ENCODE results near the gene ZNF57.
"Not testable (repeated sequence)": the region's sequence is repeated elsewhere in the genome, so short reads cannot be mapped to it uniquely, and the experiment has no call there.

The ZNF57 gene

DNA sequence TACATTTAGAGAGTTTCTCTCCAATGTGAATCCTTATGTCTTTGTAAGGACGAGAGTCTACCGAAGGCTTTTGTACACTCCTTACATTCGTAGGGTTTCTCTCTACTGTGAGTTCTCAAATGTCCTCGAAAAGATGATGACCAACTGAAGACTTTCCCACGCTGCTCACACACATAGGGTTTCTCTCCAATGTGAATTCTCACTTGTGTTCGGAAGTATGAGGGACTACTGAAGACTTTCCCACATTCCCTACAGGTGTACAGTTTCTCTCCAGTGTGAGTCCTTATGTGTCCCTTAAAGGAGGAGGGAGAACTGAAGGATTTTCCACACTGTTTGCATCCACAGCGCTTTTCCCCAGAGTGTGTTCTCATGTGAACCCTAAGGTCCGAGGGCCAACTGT is 4.0 kb upstream of the ZNF57 start:
- no peak for DNase-seq (ENCODE audit: low spot score)

GRCh38 chr19:2902590-2903218 is 2.0 kb downstream of the ZNF57 start:
- DNase-seq (ENCODE audit: low spot score): no peak

DNA sequence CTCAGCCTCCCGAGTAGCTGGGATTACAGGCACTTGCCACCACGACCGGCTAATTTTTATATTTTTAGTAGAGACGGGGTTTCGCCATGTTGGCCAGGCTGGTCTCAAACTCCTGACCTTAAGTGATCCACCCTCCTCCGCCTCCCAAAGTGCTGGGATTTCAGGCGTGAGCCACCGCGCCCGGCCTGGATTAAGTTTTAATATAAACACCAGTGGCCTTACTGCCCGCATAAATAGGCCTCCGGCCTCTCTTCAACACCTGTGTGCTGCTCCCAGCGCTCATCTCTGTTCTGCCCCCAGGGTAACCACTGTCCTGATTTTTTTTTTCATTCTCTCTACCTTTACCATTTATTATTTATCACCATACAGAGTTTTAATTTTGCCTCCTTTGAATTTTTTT is 2.6 kb downstream of the ZNF57 start:
- not testable (repeated sequence) for DNase-seq (ENCODE audit: low spot score)

DNA sequence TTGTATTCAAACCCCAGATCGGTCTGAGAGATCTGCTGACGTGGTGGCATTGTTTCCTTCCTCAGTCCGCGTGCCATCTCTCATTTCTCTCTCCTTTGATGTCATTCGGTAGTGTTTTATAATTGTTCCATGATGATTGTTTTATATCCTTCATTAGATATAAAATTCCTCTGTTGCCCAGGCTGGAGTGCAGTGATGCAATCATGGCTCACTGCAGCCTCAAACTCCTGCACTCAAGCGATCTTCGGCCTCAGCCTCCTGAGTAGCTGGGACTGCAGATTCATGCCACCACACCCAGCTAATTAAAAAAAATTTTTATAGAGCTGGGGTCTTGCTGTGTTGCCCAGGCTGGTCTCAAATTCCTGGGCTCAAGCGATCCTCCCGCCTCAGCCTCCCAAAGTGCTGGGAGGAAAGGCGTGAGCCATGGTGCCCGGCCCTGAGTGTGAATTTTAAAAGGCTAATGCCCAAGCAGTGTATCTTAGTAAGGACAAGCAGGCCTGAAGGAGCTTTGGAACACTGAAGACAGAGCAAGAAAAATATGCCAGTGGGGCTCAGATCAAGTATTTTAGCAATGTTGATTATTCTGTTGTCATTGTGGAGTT is 5.3 kb downstream of the ZNF57 start:
- no peak for DNase-seq (ENCODE audit: low spot score)

- DNase-seq (ENCODE audit: low spot score): no peak
Observed at GRCh38 chr19:2906631-2907195, 6.0 kb downstream of the ZNF57 start.

GRCh38 chr19:2912306-2912705 is 11.6 kb downstream of the ZNF57 start:
- DNase-seq (ENCODE audit: low spot score): no peak

GRCh38 chr19:2917275-2918184 is 16.8 kb downstream of the ZNF57 start:
- DNase-seq (ENCODE audit: low spot score): no peak

GRCh38 chr19:2922987-2923386 is 22.3 kb downstream of the ZNF57 start:
- DNase-seq (ENCODE audit: low spot score): no peak

DNA sequence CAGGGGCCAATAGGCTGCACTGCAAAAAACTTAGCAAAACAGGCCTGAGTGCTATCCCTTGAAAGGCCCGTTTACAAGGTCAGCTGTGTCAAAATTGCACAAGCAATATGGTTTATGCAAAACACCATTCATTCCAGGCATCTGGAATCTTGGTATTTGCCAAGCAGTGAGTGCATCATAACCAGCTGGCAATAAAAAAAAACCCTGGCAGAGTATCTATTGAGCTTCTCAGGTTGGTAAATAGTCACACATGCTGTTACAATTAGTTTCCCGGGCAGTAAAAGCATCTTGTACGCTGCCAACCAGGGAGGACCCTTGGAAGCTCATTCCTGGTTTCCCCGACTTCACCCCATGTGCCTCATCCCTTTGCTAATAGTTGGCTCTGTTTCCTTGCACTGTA is 22.8 kb downstream of the ZNF57 start:
- DNase-seq (ENCODE audit: low spot score): peak; percentile 26

GRCh38 chr19:2926341-2927031 is 25.8 kb downstream of the ZNF57 start:
- DNase-seq (ENCODE audit: low spot score): no peak

GRCh38 chr19:2927032-2927430 is 26.3 kb downstream of the ZNF57 start:
- no peak for DNase-seq (ENCODE audit: low spot score)

DNA sequence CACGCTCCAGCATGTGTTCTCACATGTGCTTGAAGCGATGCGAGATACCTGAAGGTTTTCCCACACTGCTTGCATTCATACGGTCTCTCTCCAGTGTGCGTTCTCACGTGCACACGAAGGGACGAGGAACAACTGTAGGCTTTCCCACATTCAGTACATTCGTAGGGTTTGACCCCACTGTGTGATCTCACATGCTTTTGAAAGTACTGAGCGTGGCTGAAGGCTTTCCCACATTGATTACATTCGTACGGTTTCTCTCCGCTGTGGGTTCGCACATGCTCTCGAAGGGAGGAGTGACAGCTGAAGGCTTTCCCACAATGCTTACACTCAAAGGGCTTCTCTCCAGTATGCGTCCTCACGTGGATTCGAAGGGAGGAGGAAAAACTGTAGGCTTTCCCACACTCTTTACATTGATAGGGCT is 32.8 kb downstream of the ZNF57 start:
- DNase-seq (ENCODE audit: low spot score): no peak

DNA sequence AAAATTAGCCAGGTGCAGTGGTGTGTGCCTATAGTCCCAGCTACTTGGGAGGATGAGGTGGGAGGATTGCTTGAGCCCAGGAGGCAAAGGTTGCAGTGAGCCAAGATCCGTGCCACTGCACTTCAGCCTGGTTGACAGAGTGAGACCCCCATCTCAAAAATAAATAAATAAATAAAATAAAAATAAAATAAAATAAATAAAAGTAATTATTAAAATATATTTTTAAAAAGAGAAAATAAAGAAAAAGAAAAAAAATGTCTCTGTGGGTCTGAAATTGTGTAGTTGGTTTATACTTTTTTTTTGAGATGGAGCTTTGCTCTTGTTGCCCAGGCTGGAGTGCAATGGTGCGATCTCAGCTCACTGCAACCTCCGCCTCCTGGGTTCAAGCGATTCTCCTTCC is 35.1 kb downstream of the ZNF57 start:
- DNase-seq (ENCODE audit: low spot score): not testable (repeated sequence)

DNA sequence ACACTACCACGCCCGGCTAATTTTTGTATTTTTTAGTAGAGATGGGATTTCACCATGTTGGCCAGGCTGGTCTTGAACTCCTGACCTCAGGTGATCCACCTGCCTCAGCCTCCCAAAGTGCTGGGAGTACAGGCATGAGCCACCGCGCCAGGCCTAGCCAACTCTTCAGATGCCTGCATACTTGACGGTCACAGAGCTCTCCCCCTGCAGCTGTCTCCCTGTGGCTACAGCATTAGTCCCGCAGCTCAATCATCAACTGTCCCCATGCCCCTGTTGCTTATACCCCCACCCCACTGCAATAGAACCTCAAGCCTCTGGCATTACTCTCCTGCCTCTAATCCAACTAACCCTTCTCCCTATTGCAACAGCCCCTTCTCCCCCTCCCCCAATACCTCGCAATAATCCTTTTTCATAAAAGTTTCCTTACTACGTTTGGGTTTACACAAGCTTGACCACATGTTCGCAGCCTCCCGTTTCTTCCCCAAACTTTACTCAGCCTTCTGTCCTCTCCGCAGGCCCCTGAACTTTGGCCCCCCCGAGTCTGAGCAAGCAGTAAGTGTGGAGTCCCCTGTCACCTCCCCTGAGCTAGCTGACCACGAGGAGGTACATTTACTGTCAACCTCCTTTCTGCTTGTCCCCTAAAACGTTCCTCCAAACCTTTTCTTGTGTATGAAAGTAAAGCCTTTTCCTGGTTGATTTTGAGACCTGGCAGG is 42.4 kb downstream of the ZNF57 start:
- no peak for DNase-seq (ENCODE audit: low spot score)

- DNase-seq (ENCODE audit: low spot score): no peak
Observed at GRCh38 chr19:2944403-2944774, 43.7 kb downstream of the ZNF57 start.

DNA sequence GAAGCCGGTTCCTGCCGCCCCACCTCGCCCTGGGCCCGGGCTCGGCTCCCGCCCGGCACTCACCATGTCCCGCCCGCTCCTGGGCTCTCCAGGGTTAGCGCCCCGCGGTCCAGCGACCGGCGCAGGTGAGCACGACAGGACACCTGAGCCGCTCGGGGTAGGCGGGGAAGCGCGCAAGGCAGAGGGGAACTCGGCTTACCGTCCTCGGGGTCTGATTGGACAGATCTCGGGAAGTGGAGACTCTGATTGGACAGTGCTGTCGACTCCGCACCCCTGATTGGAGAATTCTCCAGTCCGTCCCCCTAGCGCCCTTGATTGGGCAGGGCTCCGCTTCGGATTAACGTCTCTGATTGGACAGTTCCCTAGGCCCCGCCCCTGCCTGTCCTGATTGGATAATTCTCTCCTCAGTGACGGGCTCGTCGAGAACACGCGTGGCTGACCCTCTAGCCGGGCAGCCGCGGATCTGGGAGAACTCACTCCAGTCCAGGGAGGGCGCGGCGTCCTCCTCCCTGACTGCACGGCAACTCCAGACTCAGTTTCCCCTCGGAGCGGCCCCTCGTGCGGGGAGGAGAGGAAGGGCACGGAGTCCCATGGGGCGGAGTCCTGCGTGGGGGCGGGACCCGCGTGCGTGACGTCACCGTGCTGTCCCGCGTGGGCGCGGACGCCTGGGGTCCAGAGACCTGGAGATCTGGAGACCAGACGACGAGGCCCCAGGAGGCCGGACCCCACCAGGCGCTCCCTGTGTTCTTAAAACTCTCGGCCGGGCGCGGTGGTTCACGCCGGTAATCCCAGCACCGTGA is 44.2 kb downstream of the ZNF57 start, which contains the start of gene ZNF77:
Gene ZNF77, minus strand, starts transcription at position 197 of the 800 bp plus-strand sequence. Its CDS starts 131 bp downstream, at position 66.
- peak; percentile 99 for DNase-seq (ENCODE audit: low spot score)

DNA sequence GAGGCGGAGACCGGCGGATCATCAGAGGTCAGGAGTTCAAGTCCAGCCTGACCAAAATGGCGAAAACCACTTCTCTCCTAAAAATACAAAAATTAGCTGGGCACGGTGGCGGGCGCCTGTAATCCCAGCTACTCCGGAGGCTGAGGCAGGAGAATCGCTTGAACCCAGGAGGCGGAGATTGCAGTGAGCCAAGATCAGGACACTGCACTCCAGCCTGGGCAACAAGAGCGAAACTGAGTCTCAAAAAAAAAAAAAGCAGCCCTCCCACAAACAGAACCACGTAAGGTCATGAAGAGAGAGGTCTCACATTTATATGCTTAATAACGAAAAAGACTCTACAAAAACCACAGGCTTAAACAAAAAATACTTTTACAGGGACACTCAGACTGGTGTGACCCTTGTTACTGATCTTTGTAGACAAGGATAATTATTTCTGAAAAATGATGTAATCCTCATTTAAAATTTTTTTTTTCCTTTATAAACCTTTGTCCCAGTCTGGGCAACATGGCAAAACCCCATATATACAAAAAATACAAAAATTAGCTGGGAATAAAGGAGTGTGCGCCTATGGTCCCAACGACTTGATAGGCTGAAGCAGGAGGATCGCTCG is 45.0 kb downstream of the ZNF57 start:
- DNase-seq (ENCODE audit: low spot score): no peak

DNA sequence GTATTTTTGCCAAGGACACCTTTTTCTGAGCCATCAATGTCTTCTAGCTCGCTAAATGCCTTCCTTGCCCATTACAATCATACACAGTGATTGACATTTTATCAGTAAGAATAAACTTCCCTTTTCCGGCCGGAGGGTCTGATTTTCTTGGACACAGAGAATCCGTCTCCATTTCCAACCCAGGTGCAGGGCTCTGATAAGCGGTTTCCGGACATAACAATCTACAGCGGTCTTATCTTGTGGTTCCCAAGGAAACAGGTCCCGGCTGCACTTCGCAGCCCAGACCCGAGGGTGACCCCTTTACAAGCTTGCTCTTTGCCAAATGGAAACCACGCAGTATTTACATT is 49.2 kb downstream of the ZNF57 start:
- DNase-seq (ENCODE audit: low spot score): no peak

- peak; percentile 100 for DNase-seq (ENCODE audit: low spot score)
Observed at GRCh38 chr19:2950286-2951124, 49.8 kb downstream of the ZNF57 start.
